Cardiac muscle cell (in vitro differentiated cells and primary cell): ENCODE data around the gene MSANTD7. TPM values are rescaled to one million over a fixed set of nuclear protein-coding genes. Genes with fewer than 3 reads are reported as not detected.

ENCODE experiments used
- DNase-seq, 2 donors: peaks; one replicate each; pipeline versions ENCODE4 v3.0.0 to v3.0.0-alpha.2; 2010 to 2017; ENCODE audit warnings: low read depth in 1 of 2, low spot score in 1 of 2
- H3K27ac ChIP-seq: fragments of 200-600 bp; sonication (generic); 2 replicates; pipeline ENCODE4 v1.5.1; 2016
- H3K27me3 ChIP-seq: fragments of 200-600 bp; sonication (generic); 2 replicates; pipeline ENCODE4 v1.6.0; 2016; ENCODE audit warnings: control low read depth
- H3K36me3 ChIP-seq: fragments of 200-600 bp; sonication (generic); 2 replicates; pipeline ENCODE4 v1.5.1; 2016; ENCODE audit warnings: control low read depth
- H3K4me1 ChIP-seq: fragments of 200-600 bp; sonication (generic); 2 replicates; pipeline ENCODE4 v1.8.1; 2017; ENCODE audit warnings: low read depth, mild to moderate bottlenecking, mixed run types
- H3K4me3 ChIP-seq: fragments of 200-600 bp; sonication (generic); 2 replicates; pipeline ENCODE4 v1.5.1; 2016; ENCODE audit warnings: mild to moderate bottlenecking
- H3K9me3 ChIP-seq: fragments of 200-600 bp; sonication (generic); 2 replicates; pipeline ENCODE4 v1.5.1; 2017; ENCODE audit warnings: low read depth, mild to moderate bottlenecking, control low read depth
- CTCF ChIP-seq: IDR thresholded peaks from 2 replicates; pipeline ENCODE4 v1.5.1; 2012; ENCODE audit warnings: low read depth, mild to moderate bottlenecking, low read length
- polyA plus RNA-seq: library from polyadenylated mRNA; unstranded; fragments of >200 nt; fragmentation: Nextera tagmentation; extraction: Ambion mirVana; gene quantifications from 2 replicates; pipeline ENCODE4 v1.2.1, GENCODE V29; 2016
- total RNA-seq: library from RNA; depleted of rRNA; stranded (reverse); fragments of >200 nt; gene quantifications from 2 replicates; pipeline ENCODE4 v1.2.3, GENCODE V29; 2016

MSANTD7 gene
- total and polyA plus RNA-seq, 2 experiments from 2014 or later: 10.1 to 16.0 TPM

GRCh38 chr10:14826076-14826829 lies 11.9 kb upstream of the MSANTD7 start:
- no peaks in the 10 kb centered on the region for H3K9me3 ChIP-seq
- TF ChIP-seq CTCF: no peak
- no peaks in the 10 kb centered on the region for H3K27me3 ChIP-seq
- no peaks in the 10 kb centered on the region for H3K36me3 ChIP-seq
- H3K27ac ChIP-seq: no peak overlapping the region
- no peak for DNase-seq
- no peak overlapping the region for H3K4me3 ChIP-seq
- peaks cover 7% of the 10 kb centered on the region for H3K4me1 ChIP-seq

- Histone ChIP-seq H3K27me3 (no peaks in the 10 kb centered on the region), H3K36me3 (no peaks in the 10 kb centered on the region), H3K4me1 (peaks cover 10% of the 10 kb centered on the region), H3K9me3 (no peaks in the 10 kb centered on the region), H3K4me3 (no peak overlapping the region), H3K27ac (no peak overlapping the region)
- TF ChIP-seq CTCF: no peak
- DNase-seq: no peak
These were observed 5.0 kb upstream of the MSANTD7 start for GRCh38 chr10:14833106-14833505.

GRCh38 chr10:14836208-14836607 lies 1.9 kb upstream of the MSANTD7 start:
- DNase-seq: no peak
- Histone ChIP-seq H3K4me1 (peaks cover 10% of the 10 kb centered on the region), H3K9me3 (no peaks in the 10 kb centered on the region), H3K36me3 (peaks cover 10% of the 10 kb centered on the region), H3K27ac (peak overlapping the region; percentile 98), H3K27me3 (no peaks in the 10 kb centered on the region), H3K4me3 (no peak overlapping the region)
- TF ChIP-seq CTCF: no peak

- Histone ChIP-seq H3K9me3 (no peaks in the 10 kb centered on the region), H3K4me3 (peak overlapping the region; percentile 50), H3K27ac (peak overlapping the region; percentile 98), H3K27me3 (no peaks in the 10 kb centered on the region), H3K36me3 (peaks cover 14% of the 10 kb centered on the region), H3K4me1 (peaks cover 10% of the 10 kb centered on the region)
- TF ChIP-seq CTCF: no peak
- DNase-seq: peak in 1 of 2 donors; percentile 3
These were observed 926 bp upstream of the MSANTD7 start for GRCh38 chr10:14837003-14837756.

- H3K4me3 ChIP-seq: peak overlapping the region; percentile 92
- no peaks in the 10 kb centered on the region for H3K27me3 ChIP-seq
- H3K9me3 ChIP-seq: no peaks in the 10 kb centered on the region
- H3K4me1 ChIP-seq: peaks cover 10% of the 10 kb centered on the region
- TF ChIP-seq CTCF: no peak
- DNase-seq: peak; percentile 16 to 75
- peak overlapping the region; percentile 91 for H3K27ac ChIP-seq
- H3K36me3 ChIP-seq: peaks cover 29% of the 10 kb centered on the region
These were observed 637 bp downstream of the MSANTD7 start for GRCh38 chr10:14838582-14839304.
